HL-60/S4 treated with phorbol 12-myristate 13-acetate at 8.2 ng/mL for 4 days and 3 days (cell line): ENCODE results near the gene E4F1.

Experiments used
- in situ Hi-C: fragments of 300-500 bp; cut with MboI; formaldehyde crosslinking; loops from 2 replicates; pipeline ENCODE4 v1.15.0; 2022; ENCODE audit warnings: low sequenced_read_pairs

E4F1 gene

GRCh38 chr16:2205967-2206313, 17.5 kb upstream of the E4F1 start:
- in situ Hi-C loops, result no loop called here

DNA sequence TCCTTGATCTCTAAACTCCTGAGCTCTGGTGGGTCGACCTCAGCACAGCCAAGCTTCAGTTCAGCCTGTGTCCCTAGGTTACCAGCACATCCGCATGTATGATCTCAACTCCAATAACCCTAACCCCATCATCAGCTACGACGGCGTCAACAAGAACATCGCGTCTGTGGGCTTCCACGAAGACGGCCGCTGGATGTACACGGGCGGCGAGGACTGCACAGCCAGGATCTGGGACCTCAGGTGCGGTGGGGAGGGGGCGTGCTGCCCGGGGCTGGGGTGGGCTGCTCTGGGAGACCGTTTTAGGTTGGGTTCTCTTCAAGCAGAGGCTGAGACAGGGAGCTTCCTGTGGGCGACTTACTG, 17.0 kb upstream of the E4F1 start:
- in situ Hi-C loops, result no loop called here

GRCh38 chr16:2206780-2207433, 16.5 kb upstream of the E4F1 start:
- in situ Hi-C loops, result no loop called here

- in situ Hi-C loops, result no loop called here
Measured at GRCh38 chr16:2207872-2208271, 15.5 kb upstream of the E4F1 start.

DNA sequence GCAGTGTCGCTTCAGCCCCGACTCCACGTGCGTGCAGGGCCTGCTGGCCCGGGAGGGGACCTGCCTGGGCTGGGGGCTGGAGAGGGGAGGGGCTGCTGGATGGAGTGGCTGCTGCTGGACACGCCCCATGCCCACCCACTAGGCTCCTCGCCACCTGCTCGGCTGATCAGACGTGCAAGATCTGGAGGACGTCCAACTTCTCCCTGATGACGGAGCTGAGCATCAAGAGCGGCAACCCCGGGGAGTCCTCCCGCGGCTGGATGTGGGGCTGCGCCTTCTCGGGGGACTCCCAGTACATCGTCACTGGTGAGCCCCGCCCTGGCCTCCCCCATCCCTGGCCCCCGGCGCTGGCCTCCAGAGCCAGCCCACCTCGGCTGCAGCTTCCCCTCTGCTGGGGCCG, 15.1 kb upstream of the E4F1 start:
- in situ Hi-C loops, result no loop called here

DNA sequence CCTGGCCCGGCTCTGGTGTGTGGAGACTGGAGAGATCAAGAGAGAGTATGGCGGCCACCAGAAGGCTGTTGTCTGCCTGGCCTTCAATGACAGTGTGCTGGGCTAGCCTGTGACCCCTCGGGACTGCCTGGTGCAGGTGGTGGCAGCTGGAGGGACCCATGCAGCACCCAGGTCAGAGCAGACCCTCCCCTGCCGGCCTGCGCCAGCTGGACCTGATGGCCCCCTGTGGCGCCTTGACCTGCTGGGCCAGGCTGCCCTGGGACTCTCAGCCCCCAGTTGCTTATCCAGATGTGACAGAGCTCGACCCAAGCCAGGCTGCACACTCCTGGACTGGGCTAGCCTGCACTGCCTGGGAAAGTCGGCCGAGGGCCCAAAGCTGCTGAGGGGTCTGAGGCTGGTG, 14.6 kb upstream of the E4F1 start:
- in situ Hi-C loops, result no loop called here

- in situ Hi-C loops, result no loop called here
Measured at GRCh38 chr16:2209258-2210008, 14.0 kb upstream of the E4F1 start.

- in situ Hi-C loops, result no loop called here
Measured at GRCh38 chr16:2210009-2210332, 13.4 kb upstream of the E4F1 start.

- in situ Hi-C loops, result no loop called here
Measured at GRCh38 chr16:2210386-2211365, 12.7 kb upstream of the E4F1 start, which contains the start of gene BRICD5. Gene BRICD5 (minus strand): TSS chr16:2210863. CDS start chr16:2210833, 30 bp downstream.

GRCh38 chr16:2211923-2212347, 11.5 kb upstream of the E4F1 start:
- in situ Hi-C loops, result no loop called here

GRCh38 chr16:2212362-2213324, 10.7 kb upstream of the E4F1 start:
- in situ Hi-C loops, result no loop called here

DNA sequence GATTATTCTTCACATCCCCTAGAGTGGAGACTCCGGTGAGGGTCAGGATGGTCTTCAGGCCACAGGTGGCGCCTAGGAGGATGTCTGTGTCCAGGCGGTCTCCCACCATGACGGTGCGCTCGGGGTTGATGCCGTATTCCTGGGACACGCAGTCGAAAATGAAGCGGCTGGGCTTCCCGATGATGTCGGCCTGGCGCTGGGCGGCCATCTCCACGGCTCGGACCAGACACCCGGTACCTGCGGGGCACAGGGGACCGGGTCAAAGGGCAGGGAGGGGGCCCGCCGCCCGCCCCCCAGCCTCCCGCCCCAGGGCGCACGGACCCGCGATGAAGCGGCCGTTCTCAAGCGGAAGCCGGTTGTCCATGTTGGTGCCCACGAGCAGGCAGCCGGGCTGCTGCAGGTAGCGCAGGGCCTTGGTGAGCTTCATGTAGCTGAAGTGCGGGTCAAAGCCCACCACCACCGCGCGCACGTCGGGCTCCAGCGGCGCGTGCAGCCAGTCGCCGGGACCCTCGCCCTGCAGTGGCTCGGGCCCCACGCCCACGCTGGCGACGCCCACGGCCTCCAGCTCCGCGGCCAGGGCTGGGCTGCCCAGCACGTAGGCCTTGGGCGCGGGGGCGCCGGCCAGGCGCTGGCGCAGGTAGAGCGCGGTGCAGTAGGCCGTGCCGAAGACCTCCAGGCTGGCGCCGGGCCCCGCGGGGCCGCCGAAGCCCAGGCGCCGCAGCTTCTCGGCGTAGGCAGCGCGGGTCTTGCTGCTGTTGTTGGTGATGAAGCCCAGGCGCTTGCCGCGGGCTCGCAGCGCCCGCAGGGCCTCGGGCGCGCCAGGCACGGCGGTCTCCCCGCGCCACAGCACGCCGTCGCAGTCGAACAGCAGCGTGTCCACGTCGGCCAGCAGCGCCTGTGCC, 9.3 kb upstream of the E4F1 start:
- in situ Hi-C loops, result no loop called here

- in situ Hi-C loops, result no loop called here
Measured at GRCh38 chr16:2214719-2214968, 8.7 kb upstream of the E4F1 start, which contains the start of gene PGP. Gene PGP (minus strand): TSS chr16:2214840. CDS start chr16:2214777, 63 bp downstream.

- in situ Hi-C loops, result no loop called here
Measured at GRCh38 chr16:2216330-2216729, 7.1 kb upstream of the E4F1 start.

DNA sequence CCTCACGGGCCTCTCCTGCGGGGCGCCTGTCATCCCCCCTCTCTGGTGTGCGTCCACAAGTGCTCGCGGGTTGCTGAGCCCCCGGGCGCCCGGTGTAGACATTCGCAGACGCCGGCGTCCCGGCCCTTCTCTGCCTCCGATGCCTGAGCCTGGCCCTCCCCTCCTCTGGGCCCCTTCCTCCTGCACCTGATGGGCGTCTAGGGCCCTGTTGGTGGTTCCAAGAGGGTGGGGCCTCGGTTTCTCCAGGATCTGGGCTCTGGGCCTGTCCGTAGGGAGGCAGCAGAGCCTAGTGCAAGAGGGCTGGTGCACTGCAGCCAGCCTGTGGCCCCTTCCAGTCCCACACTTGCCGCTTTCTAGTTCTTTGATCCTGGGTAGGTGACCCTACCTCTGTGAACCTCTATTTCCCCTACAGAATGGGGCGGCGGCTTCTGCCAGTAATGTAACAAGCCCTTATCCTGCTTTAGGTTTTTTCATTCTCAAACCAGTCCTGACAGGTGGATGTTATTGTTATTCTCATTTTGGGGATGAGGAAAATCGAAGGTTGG, 623 bp downstream of the E4F1 start:
- in situ Hi-C loops, result no loop called here

DNA sequence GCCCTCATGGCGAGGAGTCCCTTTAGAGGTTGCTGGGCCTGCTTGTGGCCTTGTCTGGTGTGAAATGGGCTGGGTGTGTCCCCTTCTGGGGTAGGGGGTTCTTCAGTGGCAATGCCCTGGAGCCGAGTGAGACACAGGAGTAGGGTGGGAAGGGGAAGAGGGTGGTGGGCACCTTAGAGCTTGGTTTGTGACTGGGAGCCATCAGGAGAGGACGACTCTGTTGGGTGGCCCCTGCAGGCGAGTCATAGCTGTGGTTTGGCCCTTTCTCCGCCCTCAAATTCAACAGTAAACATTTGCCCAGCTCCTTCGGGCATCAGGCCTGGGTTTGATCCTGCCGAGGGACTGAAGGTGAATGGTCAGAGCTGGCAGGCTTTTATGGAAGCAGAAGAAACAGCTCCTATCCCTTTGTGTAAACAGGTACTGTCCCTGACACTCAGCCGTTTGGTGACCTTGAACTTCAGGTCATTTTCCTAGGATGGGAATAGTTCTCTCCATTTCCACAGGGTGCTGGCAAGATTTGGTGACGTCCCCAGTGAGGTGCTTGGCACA, 2.9 kb downstream of the E4F1 start:
- in situ Hi-C loops, result loop anchor here (25.0 kb wide), 1 partner anchor 89 kb away; the partner anchor contains the start of genes PKD1 and RAB26

GRCh38 chr16:2226918-2227317, 3.5 kb downstream of the E4F1 start:
- in situ Hi-C loops, result loop anchor here (25.0 kb wide), 1 partner anchor 90 kb away; the partner anchor contains the start of genes PKD1 and RAB26

DNA sequence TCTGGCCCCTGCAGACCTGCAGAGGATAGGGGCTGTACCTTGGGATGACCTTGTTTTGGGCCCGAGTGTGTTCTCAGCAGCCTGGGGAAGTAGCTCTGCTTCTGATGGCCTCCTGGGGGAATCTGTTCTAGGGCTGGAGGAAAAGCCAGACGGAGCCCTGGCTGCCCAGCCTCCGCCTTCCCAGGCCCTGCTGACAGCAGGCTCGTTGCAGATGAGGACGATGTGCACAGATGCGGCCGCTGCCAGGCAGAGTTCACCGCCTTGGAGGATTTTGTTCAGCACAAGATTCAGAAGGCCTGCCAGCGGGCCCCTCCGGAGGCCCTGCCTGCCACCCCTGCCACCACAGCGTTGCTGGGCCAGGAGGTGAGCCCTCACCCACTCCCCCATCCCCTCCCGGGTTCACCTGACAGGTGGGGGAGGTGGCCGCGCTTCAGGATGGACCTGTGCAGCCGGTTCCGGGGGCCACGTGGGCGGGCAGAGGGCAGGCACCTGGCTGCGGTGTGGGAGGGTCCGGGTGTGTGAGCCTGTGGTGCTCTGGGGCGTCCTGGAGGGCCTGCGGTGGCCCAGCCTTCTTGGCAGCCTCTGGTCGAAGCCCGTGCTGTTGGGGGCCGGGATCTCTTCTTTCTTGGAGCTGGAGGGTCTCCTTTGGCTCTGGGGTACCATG, 4.9 kb downstream of the E4F1 start:
- in situ Hi-C loops, result loop anchor here (25.0 kb wide), 1 partner anchor 91 kb away; the partner anchor contains the start of genes PKD1 and RAB26
